GM19397 (cell line): ENCODE results near the gene RNPEP.
A peak's percentile ranks its signal among the peaks of the same experiment; 100 is the strongest.
"Not testable (repeated sequence)": the region's sequence is repeated elsewhere in the genome, so short reads cannot be mapped to it uniquely, and the experiment has no call there.

Experiments used
- ATAC-seq: cut with Tn5 transposase; IDR thresholded peaks from one replicate; pipeline ENCODE4 v1.9.1; 2021; ENCODE audit warnings: mild to moderate bottlenecking, moderate library complexity; ENCODE audit not compliant: unreplicated experiment

The RNPEP gene

GRCh38 chr1:201982623-201983379, at the start of gene RNPEP:
RNPEP (plus strand) TSS chr1:201982648; CDS start chr1:201982667, 19 bp downstream.
- peak; percentile 78 for ATAC-seq

GRCh38 chr1:201933840-201934430, 48.5 kb upstream of the RNPEP start:
- ATAC-seq, result no peak

GRCh38 chr1:201937624-201938213, 44.7 kb upstream of the RNPEP start:
- no peak for ATAC-seq

- no peak for ATAC-seq
Observed at GRCh38 chr1:201938440-201939035, 43.9 kb upstream of the RNPEP start.

- ATAC-seq, result no peak
Observed at GRCh38 chr1:201939148-201939547, 43.3 kb upstream of the RNPEP start.

GRCh38 chr1:201939574-201939973, 42.9 kb upstream of the RNPEP start:
- no peak for ATAC-seq

- not testable (repeated sequence) for ATAC-seq
Observed at GRCh38 chr1:201940316-201940715, 42.1 kb upstream of the RNPEP start.

GRCh38 chr1:201941420-201942128, 40.9 kb upstream of the RNPEP start:
- no peak for ATAC-seq

- ATAC-seq, result no peak
Observed at GRCh38 chr1:201942129-201942495, 40.3 kb upstream of the RNPEP start.

GRCh38 chr1:201944002-201944401, 38.4 kb upstream of the RNPEP start:
- ATAC-seq, result no peak

GRCh38 chr1:201944639-201945038, 37.8 kb upstream of the RNPEP start:
- ATAC-seq, result no peak

GRCh38 chr1:201945157-201945556, 37.3 kb upstream of the RNPEP start:
- ATAC-seq, result no peak

- no peak for ATAC-seq
Observed at GRCh38 chr1:201945863-201946223, 36.6 kb upstream of the RNPEP start.

GRCh38 chr1:201946224-201946908, 36.1 kb upstream of the RNPEP start, which contains the start of gene LMOD1:
LMOD1 (minus strand) TSS chr1:201946548; CDS start chr1:201946340, 208 bp downstream.
- no peak for ATAC-seq

GRCh38 chr1:201947697-201948008, 34.8 kb upstream of the RNPEP start:
- no peak for ATAC-seq

- ATAC-seq, result no peak
Observed at GRCh38 chr1:201949491-201949890, 33.0 kb upstream of the RNPEP start.

GRCh38 chr1:201954263-201955008, 28.0 kb upstream of the RNPEP start:
- no peak for ATAC-seq

GRCh38 chr1:201955009-201955728, 27.3 kb upstream of the RNPEP start, which contains the start of gene TIMM17A:
TIMM17A (plus strand) TSS chr1:201955503; CDS start chr1:201955527, 24 bp downstream.
- ATAC-seq, result peak; percentile 98

- peak; percentile 4 for ATAC-seq
Observed at GRCh38 chr1:201955729-201956143, 26.7 kb upstream of the RNPEP start.
